Mucosa of stomach (tissue), 1 donor: ENCODE measurements around the gene REX1BD.
A peak's percentile ranks its signal among the peaks of the same experiment; 100 is the strongest.
"Not testable (repeated sequence)": the region's sequence is repeated elsewhere in the genome, so short reads cannot be mapped to it uniquely, and the experiment has no call there.

ENCODE experiments used
- H3K27me3 ChIP-seq: one replicate; pipeline ENCODE4 v1.7.0; 2013; ENCODE audit warnings: mild to moderate bottlenecking, low read length; ENCODE audit not compliant: control insufficient read depth, insufficient read depth
- H3K36me3 ChIP-seq: one replicate; pipeline ENCODE4 v1.7.0; 2013; ENCODE audit warnings: low read length; ENCODE audit not compliant: control insufficient read depth, insufficient read depth
- H3K4me1 ChIP-seq: one replicate; pipeline ENCODE4 v1.7.0; 2013; ENCODE audit warnings: mild to moderate bottlenecking, low read length; ENCODE audit not compliant: control insufficient read depth, insufficient read depth
- H3K4me3 ChIP-seq: one replicate; pipeline ENCODE4 v1.7.0; 2013; ENCODE audit warnings: low read length
- H3K9ac ChIP-seq: one replicate; pipeline ENCODE4 v1.7.0; 2013; ENCODE audit warnings: mild to moderate bottlenecking, low read length, moderate library complexity
- H3K9me3 ChIP-seq: one replicate; pipeline ENCODE4 v1.7.0; 2013; ENCODE audit warnings: mild to moderate bottlenecking, low read length, moderate library complexity; ENCODE audit not compliant: control insufficient read depth
- donor health status: Pancreatic carcinoma.

Gene REX1BD

GRCh38 chr19:18587962-18588610 is 512 bp upstream of the REX1BD start:
- no peaks in the 10 kb centered on the region for H3K9me3 ChIP-seq
- no peaks in the 10 kb centered on the region for H3K36me3 ChIP-seq
- peaks cover 5% of the 10 kb centered on the region for H3K27me3 ChIP-seq
- H3K9ac ChIP-seq: peak overlapping the region; percentile 53
- H3K4me1 ChIP-seq: peaks cover 12% of the 10 kb centered on the region
- peak overlapping the region; percentile 67 for H3K4me3 ChIP-seq

GRCh38 chr19:18589380-18590272 is 1.0 kb downstream of the REX1BD start:
- H3K4me3 ChIP-seq: peak overlapping the region; percentile 67
- H3K4me1 ChIP-seq: peaks cover 19% of the 10 kb centered on the region
- H3K36me3 ChIP-seq: no peaks in the 10 kb centered on the region
- peaks cover 7% of the 10 kb centered on the region for H3K27me3 ChIP-seq
- H3K9me3 ChIP-seq: no peaks in the 10 kb centered on the region
- peak overlapping the region; percentile 53 for H3K9ac ChIP-seq

- no peaks in the 10 kb centered on the region for H3K36me3 ChIP-seq
- no peak overlapping the region for H3K4me3 ChIP-seq
- H3K9ac ChIP-seq: no peak overlapping the region
- H3K4me1 ChIP-seq: peaks cover 26% of the 10 kb centered on the region
- H3K27me3 ChIP-seq: peaks cover 12% of the 10 kb centered on the region
- H3K9me3 ChIP-seq: no peaks in the 10 kb centered on the region
These were observed 2.0 kb downstream of the REX1BD start for GRCh38 chr19:18590273-18591272.

DNA sequence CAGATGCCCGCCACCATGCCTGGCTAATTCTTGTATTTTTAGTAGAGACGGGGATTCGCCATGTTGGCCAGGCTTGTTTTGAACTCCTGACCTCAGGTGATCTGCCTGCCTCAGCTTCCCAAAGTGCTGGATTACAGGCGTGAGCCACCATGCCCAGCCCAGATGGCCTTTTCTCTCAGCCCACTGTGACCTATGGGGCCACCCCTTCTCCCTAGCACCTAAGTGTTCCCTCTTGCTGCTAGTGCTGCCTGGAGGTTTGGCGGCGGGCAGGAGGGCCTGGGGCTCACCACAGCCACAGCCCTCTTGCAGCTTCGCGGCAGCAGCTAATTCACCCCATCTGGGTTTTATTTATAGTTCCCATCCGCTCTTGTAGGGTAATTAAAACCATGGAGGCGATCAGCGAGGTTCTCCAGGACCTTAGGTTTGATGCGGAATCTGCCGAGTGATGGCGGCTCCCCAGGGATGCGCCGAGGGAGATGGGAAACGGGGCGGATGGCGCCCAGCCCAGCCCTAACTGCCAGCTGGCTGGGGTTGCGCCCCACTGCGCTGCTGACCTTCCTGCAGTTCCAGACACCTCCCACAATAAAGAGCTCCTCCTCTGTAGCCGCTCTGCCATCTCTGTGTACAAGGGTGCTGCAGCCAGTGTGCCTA is 3.3 kb downstream of the REX1BD start:
- H3K9ac ChIP-seq: no peak overlapping the region
- no peaks in the 10 kb centered on the region for H3K36me3 ChIP-seq
- no peak overlapping the region for H3K4me3 ChIP-seq
- peaks cover 28% of the 10 kb centered on the region for H3K4me1 ChIP-seq
- H3K27me3 ChIP-seq: peaks cover 22% of the 10 kb centered on the region
- no peaks in the 10 kb centered on the region for H3K9me3 ChIP-seq

DNA sequence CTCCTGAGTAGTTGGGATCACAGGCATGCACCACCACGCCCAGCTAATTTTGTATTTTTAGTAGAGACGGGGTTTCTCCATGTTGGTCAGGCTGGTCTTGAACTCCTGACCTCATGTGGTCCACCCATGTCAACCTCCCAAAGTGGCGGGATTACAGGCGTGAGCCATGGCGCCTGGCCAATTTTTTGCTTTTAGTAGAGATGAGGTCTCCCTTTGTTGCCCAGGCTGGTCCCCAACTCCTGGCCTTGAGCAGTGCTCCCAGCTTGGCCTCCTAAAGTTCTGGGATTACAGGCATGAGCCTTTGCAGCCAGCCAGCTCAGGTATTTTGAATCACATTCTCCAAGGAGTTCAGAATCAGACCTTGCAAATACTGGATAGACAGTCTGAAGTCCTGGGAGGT is 4.1 kb downstream of the REX1BD start:
- peaks cover 30% of the 10 kb centered on the region for H3K4me1 ChIP-seq
- peaks cover 28% of the 10 kb centered on the region for H3K27me3 ChIP-seq
- not testable (repeated sequence) for H3K9me3 ChIP-seq, H3K9ac ChIP-seq, H3K36me3 ChIP-seq, H3K4me3 ChIP-seq

- Histone ChIP-seq H3K9ac (no peak overlapping the region), H3K9me3 (no peaks in the 10 kb centered on the region), H3K36me3 (no peaks in the 10 kb centered on the region), H3K4me1 (peaks cover 30% of the 10 kb centered on the region), H3K27me3 (peaks cover 36% of the 10 kb centered on the region), H3K4me3 (no peak overlapping the region)
These were observed 4.9 kb downstream of the REX1BD start for GRCh38 chr19:18593367-18594095.

DNA sequence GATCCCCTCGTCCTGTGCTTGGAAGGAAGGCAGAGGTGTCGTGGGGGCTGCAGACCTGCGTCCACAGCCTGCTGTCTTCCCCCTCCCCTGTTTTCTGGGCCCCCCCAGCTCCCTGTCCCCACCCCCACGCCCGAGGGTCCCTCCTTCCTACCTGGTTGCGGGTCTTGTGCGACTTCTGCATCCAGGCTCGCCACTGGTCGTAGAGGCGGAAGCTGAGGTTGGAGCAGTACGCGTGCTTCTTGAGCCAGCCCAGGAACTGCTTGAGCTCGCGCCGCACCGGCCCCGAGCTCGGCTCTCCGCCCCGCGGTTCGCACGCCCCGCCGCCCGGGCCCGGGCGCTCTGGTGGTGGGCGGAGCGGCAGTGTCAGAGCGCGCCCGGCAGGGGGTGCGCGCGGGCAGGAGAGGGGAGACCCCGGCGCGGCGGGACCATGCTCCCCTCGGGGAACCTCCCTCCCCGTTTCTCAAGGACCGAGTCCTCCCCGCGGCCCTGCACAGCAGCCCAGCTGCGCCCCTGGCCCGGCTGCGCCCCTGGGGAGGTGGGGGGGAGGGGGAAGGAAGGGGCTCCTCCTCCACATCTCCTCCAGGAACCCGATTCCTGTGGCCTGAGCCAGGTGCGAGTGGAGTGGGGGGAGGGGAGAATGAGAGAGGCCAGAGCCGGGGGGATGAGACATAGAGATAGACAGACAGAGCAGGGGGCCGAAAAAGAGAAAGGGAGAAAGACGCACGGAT is 5.7 kb downstream of the REX1BD start:
- Histone ChIP-seq H3K27me3 (peaks cover 41% of the 10 kb centered on the region), H3K4me1 (peaks cover 26% of the 10 kb centered on the region)

DNA sequence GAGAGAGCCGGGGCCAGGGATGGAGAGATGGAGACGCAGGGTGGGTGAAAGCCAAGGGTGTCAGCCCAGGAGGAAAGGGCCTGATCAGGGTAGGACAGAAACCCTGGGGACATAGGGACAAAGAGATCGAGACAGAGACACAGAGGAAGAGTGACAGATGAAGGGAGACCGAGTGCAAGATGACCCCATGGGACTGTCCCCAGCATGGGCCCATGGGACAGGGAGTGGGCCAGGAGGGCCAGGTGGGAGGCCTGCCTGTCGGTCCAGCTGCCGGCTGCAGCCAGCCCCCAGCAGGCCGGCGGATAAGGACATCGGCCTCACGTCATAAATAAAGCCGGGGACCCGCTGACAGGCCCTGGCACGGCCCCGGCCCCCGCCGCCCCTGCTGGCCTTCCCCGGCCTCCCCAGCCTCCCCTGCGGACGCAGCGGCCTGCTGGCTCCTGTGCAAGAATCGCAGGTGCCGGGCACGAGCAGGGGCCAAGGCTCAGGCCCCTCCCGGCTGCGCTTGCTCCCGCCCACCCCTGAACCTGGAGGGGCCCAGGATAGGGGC is 6.3 kb downstream of the REX1BD start:
- peak overlapping the region; percentile 28 for H3K9ac ChIP-seq
- H3K36me3 ChIP-seq: no peaks in the 10 kb centered on the region
- H3K27me3 ChIP-seq: peaks cover 47% of the 10 kb centered on the region
- peak overlapping the region; percentile 50 for H3K4me3 ChIP-seq
- H3K9me3 ChIP-seq: no peaks in the 10 kb centered on the region
- H3K4me1 ChIP-seq: peaks cover 20% of the 10 kb centered on the region

More for the DNA sequence above, 5.7 kb downstream of the REX1BD start:
- peak overlapping the region; percentile 50 for H3K4me3 ChIP-seq
- H3K9me3 ChIP-seq: no peaks in the 10 kb centered on the region
- H3K36me3 ChIP-seq: no peaks in the 10 kb centered on the region
- H3K9ac ChIP-seq: peak overlapping the region; percentile 28

DNA sequence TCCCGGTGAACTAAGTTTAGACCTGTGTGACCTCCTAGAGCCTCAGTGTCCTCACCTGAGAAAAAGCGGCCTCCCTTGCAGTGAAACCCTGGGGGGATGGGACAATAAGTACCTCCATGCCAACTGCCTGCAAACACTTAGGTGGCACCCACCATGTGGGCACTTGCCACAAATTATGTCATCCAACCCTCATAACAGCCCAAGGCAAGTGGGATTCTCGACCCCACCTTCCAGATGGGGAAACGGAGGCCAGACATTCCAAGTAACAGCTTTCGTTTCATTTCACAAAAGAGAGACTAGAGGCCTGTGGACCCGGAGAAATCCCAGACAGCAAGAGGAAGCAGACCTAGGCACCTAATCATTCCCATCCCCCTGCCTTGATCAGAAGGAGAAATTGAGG is 6.9 kb downstream of the REX1BD start:
- Histone ChIP-seq H3K9ac (no peak overlapping the region), H3K27me3 (peaks cover 47% of the 10 kb centered on the region), H3K4me3 (no peak overlapping the region), H3K9me3 (no peaks in the 10 kb centered on the region), H3K36me3 (no peaks in the 10 kb centered on the region), H3K4me1 (peaks cover 18% of the 10 kb centered on the region)

- Histone ChIP-seq H3K4me3 (no peak overlapping the region), H3K27me3 (peaks cover 55% of the 10 kb centered on the region), H3K9ac (no peak overlapping the region), H3K4me1 (peaks cover 18% of the 10 kb centered on the region), H3K9me3 (no peaks in the 10 kb centered on the region), H3K36me3 (no peaks in the 10 kb centered on the region)
These were observed 8.2 kb downstream of the REX1BD start for GRCh38 chr19:18596752-18597157.
